GM18858 (cell line): Measurements from ENCODE around the gene RAP2C.

Experiments used
- ATAC-seq: cut with Tn5 transposase; IDR thresholded peaks from one replicate; pipeline ENCODE4 v1.9.1; 2021; ENCODE audit not compliant: unreplicated experiment

Gene RAP2C

DNA sequence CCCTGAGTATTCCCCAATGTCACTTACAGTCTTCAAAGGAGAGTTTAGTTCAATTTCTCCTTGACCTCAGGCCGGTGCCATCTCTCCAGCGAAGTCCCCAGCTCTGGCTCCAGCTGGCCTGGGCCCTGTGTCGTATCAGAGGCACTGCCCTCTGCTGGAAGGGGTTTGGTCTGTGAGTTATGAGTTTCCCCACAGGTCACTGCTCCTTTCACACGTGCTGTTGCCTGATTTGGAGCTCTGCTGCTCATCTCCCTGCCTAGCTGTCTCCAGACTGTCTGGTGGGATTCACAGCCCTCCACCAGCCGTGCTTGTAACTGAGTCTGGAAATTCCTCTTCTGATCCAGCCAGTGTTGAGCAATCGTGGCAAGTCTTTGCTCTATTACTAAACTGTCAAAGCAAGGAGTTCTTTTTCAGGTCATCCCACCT, at the start of gene RAP2C:
RAP2C (minus strand) TSS at position 105 of the 426 bp plus-strand sequence. CDS start 2,179 bp downstream, outside the sequence.
- peak; percentile 58 for ATAC-seq

DNA sequence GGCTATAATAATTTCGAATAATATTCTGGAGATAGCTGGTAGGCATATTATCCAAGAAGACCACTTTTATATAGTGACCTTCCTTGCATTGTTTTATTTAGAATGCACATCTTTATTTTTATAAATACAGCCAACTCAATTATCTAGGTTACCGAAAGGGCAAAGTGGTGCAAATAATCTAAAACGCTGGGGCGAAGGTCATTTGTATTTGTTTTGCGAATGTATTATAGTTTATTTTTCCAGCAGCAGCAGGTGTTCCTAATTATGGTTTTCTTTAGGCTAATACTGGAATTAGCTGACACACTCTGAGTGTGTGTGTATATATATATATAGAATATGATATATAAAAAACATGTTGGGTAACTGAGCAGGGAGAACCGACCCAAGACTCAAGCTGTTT, 48.1 kb upstream of the RAP2C start:
- ATAC-seq = no peak

DNA sequence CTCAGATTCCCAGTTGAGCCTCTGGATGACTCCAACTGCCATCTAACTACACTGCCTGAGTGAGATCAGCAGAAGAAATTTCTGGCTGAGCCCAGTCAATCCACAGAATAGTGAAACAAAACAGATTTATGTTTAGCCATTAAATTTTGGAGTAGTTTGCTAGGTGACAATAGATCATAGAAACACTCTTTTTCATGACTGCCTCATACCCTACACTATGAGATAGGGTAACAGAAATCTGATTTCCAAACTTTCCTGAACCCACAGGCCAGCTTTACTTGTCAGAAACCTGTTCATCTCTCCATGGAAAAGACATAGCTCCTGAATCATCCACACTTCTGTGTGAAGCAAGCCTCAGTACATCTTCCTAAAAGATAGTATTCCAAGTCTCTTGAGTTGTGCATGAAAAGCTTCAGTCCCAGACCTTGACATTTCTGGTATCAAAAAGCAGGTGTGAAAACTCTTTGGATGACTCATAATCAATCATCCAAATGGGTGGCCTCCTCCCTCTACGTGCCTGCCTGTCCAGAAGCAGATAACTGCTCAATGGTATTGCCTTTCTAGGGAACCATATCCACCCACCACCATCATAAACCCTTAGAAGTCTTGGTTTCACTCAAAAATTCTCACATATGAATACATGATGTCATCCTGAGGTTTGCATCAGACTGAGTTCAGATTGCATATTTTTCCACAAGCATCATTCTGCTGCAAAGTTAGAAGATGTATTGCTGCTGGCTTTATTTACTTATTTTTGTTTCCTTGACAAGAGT, 47.5 kb upstream of the RAP2C start:
- peak; percentile 74 for ATAC-seq

DNA sequence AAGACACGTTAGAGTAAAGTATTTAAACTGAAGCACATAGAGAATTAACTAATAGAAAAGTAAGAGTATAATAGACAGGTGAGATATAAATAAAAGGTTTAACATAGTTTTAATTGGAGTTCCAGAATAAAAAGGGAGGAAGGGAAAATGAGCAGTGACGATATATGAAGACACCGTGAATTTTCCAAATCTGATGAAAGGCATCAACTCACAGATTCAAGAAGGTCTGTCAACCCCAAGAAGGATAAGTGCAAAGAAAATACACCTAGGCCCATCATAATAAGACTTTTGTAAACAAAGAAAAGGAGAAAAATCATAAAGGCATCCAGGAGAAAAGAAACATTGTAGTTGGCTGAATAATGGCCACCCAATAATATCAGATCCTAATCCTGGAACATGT, 43.9 kb upstream of the RAP2C start:
- no peak for ATAC-seq

- no peak for ATAC-seq
Measured at GRCh38 chrX:132258509-132258908, 39.3 kb upstream of the RAP2C start.

GRCh38 chrX:132257116-132257515, 37.9 kb upstream of the RAP2C start:
- ATAC-seq = no peak

GRCh38 chrX:132236121-132236520, 16.9 kb upstream of the RAP2C start:
- no peak for ATAC-seq

DNA sequence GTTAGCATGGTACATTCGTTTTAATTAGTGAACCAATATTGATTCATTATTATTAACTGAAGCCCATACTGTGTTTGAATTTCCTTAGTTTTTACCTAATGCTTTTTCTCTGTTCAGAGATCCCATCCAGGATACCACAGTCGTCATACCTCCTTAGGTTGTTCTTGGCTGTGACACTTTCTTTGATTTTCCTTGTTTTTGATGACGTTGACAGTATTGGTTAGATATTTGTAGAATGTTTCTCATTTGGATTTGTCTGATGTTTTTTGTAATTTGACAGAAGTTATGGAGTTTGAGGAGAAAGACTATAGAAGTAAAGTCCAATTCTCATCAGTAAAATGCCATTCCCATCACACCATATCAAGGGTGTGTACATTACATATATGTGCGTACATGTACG, 16.2 kb upstream of the RAP2C start:
- no peak for ATAC-seq

- no peak for ATAC-seq
Measured at GRCh38 chrX:132231587-132231986, 12.3 kb upstream of the RAP2C start.

DNA sequence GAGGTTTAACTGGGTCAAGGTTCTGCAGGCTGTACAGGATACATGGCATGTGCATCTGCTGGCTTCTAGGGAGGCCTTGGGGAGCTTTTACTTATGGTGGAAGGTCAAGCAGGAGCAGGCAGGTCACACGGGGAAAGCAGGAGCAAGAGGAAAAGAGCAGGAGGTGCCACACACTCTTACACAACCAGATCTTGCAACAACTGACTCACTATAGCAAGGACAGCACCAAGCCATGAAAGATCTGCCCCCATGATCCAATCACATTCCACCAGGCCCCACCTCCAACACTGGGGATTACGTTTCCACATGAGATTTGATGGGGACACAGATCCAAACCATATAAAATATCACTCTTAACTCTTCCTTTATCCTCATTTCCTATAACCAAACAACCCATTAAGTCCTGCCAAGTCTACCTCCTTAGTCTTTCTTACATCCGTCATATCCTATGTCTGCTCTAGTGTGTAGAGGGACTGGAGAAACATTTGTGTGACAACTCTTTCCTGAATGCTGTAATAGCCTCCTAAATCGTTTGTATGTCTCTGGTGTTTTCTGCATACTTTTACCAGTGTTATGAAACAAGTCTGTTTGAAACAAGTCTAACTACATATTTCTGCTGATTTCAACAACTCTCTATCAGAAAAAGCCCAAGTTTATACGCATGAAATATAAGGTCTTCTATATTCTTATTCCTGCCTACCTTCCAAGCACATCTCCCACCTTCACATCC, 8.3 kb upstream of the RAP2C start:
- no peak for ATAC-seq

GRCh38 chrX:132226169-132226568, 6.9 kb upstream of the RAP2C start:
- no peak for ATAC-seq

DNA sequence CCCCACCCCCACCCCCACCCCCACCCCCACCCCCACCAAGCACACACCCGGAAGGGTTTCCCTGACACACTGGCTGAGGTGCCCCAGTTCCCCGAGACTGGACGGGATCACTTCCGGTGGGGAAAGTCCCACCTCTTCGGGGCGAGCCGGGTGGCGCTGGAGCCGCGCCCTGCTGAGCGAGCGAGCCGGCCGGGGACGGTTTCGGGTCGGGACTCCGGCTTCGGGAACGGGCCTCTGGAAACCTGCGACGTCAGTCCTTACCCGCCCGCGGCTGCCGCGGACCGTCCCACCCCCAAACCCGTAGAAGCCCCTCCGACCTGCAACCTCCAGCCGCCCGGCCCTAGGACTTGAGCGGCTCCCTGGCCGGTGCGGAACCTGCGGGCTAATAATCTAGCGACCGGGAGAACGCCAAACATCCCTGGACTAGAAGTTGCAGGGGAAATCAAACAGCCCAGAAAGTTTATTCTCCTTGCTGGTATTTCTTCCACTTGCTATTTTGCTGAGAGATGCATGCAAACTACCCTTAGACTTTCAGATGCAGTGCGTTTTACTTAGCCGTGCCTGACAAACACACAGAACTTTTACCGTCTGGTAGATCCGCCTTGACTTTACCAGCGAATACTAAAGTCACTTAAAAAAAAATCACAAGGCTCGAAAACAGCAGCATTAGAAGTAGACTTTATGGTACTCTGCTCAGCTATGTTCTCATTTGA, 991 bp downstream of the RAP2C start:
- ATAC-seq = peak; percentile 38

DNA sequence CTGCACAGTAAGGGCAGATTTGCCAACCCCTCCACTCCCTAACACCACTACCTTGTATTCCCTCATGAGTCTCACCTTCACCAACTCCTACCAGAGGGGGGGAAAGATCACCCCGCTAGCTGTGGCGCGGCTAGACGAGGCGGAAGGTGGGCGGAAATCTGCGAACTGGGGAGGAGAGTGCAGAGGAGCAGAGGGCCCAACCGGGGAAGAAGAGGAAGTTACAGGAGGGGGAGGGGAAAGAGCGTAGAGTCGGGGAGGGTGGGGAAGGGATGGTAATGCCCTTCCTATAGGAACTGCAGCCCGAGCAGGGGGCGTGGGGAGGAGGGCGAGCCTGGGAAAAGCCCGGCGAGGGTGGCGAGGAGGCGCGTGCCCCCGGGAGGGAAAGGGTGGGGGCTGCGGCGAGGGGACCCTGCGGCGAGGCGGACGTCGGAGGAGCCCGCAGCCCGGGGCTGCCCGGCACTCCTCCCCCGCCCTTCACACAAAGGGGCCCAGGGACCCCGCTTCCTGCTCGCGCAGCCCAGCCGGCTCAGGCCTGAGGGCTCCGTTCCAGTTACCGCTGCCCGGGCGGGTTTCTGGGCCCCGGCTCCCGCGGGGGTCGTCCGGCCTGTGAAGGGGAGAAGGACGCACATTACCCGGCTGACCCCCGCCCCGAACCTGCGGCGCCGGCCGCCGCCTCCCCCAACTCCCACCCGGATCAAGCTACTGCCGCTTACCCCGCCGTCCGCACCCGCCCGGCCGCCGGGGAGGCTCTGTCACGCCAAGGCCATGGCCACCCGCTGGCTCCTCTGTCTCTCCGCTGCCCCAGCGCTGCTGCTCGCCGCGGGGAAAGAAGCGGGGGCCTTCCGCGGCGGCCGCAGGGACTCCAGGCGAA, 1.8 kb downstream of the RAP2C start:
- ATAC-seq = peak; percentile 43

DNA sequence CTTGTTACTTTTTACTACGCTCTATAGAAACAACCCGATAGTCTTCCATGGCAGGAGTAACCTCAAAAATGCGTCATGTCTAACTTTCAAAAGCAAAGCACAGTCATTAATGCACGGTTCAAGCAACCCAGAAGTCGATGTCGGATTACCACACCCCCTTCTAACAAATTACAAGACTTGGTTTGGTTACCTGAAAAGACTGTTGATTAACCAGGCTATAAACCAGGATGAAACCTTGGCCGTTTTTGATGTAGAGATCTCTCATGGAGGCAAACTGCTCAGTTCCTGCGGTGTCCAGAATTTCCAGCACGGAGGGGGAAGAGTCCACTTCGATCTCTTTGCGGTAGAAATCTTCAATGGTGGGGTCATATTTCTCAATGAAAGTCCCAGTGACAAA, 2.4 kb downstream of the RAP2C start:
- ATAC-seq = no peak

DNA sequence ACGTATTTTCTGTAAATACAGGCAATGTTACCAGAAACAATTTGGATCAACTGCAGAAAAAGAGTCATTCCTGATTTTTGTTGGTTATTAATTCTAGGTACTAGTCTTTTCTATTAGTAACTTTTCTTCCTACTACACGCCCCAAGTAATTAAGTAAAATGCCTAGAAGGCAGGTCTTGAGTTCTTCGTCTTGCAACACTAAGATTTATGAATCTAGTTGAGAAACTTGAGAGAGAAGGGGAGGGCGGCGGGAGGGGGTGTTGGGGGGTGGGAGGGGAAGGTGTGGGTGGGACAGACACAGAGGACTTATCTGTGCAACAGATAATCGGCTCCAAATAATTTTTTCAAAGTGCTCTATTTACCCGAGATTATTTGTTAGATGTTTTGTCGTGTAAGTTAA, 3.0 kb downstream of the RAP2C start:
- ATAC-seq = no peak

DNA sequence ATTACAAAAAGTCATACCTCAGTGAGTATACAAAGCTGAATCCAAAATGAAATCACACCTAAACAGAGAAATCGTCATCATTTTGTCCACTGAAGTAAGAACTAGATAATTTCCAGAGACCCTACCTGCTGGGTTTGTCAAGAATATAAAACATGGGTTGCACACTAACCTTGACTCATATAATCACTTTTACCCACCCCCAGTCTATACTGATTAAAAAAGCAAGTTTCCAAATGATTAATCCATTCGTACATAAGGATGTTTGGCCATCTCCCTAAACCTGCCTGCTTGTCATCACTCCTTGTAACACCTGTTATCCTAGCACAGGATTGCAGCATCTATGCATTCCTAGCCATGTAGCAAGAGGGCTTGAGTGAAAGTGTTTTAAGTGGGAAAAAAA, 4.7 kb downstream of the RAP2C start:
- no peak for ATAC-seq

GRCh38 chrX:132209527-132209926, 9.7 kb downstream of the RAP2C start:
- ATAC-seq = no peak

GRCh38 chrX:132208422-132208821, 10.8 kb downstream of the RAP2C start:
- ATAC-seq = no peak

DNA sequence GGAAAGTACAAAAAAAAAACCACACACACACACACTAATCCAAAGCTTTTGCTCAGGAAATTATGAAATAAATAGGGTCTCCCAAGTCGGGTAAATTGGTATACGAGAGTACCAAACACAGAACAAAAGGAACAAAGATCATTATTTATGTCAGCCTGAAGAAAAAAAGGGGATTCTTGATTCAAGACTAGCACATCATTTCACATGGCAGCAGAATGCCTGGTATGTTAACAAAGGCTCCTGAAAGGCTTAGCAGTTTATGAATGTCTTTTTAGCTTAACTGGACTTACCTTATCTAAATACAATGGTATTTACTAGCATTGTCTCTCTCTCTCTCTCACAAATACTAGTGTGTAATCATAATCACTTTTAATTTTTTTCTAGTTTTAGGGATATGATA, 11.3 kb downstream of the RAP2C start:
- ATAC-seq = no peak

GRCh38 chrX:132206259-132206658, 13.0 kb downstream of the RAP2C start:
- ATAC-seq = no peak

- no peak for ATAC-seq
Measured at GRCh38 chrX:132204629-132205028, 14.6 kb downstream of the RAP2C start.
